ENCODE data around the gene ACAA2. TPM values are rescaled to one million over a fixed set of nuclear protein-coding genes. Genes with fewer than 3 reads are reported as not detected.

Gene ACAA2
- total RNA-seq, 1 donor from 2014 or later = 50.6 TPM

- Histone ChIP-seq H3K27me3 (no peaks in the 10 kb centered on the region), H3K36me3 (no peaks in the 10 kb centered on the region), H3K27ac (no peak overlapping the region), H3K4me1 (peaks cover 10% of the 10 kb centered on the region), H3K4me3 (no peak overlapping the region), H3K9me3 (no peaks in the 10 kb centered on the region)
- TF ChIP-seq POLR2A (IDR thresholded peaks at IDR 0.05) = no peak
- TF ChIP-seq CTCF (IDR thresholded peaks at IDR 0.05) = no peak
- no peak for TF ChIP-seq POLR2AphosphoS5 (IDR thresholded peaks at IDR 0.05; ENCODE audit: insufficient read depth in 1 of 2, low read depth in 1 of 2)
- peak; percentile 76 to 77 for DNase-seq (ENCODE audit: extremely low spot score in 2 of 2)
- intact Hi-C loops (cut with DNase I) = no loop called here
Measured at GRCh38 chr18:49849331-49850217, 36.2 kb upstream of the ACAA2 start.

GRCh38 chr18:49848115-49848514, 34.8 kb upstream of the ACAA2 start:
- DNase-seq (ENCODE audit: extremely low spot score in 2 of 2) = peak in 1 of 2 donors; percentile 31
- H3K27me3 ChIP-seq = no peaks in the 10 kb centered on the region
- intact Hi-C loops (cut with DNase I) = no loop called here
- H3K4me1 ChIP-seq = peaks cover 10% of the 10 kb centered on the region
- H3K4me3 ChIP-seq = no peak overlapping the region
- H3K36me3 ChIP-seq = no peaks in the 10 kb centered on the region
- H3K27ac ChIP-seq = no peak overlapping the region
- H3K9me3 ChIP-seq = no peaks in the 10 kb centered on the region
- no peak for TF ChIP-seq CTCF (IDR thresholded peaks at IDR 0.05)
- TF ChIP-seq POLR2AphosphoS5 (IDR thresholded peaks at IDR 0.05; ENCODE audit: insufficient read depth in 1 of 2, low read depth in 1 of 2) = no peak
- no peak for TF ChIP-seq POLR2A (IDR thresholded peaks at IDR 0.05)

DNA sequence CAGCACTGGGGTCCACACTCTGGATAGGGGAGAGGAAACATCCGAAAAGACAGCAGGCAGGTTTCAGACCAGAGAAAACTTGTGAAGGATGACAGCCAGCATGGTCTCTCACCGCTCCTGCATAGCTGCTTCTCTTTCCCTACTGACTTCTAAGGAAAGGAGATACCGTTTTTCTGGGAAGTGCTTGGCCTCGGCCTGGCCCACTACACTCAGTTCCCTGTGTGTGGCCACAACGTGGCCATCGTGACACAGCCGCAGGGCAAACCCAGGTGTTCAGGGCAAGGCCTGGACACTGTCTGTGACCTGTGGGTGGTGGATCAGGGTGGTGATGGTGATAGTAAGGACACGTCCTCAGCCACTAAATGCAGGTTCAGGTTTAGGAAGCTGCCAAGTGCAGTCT, 34.2 kb upstream of the ACAA2 start:
- Histone ChIP-seq H3K4me3 (no peak overlapping the region), H3K27ac (no peak overlapping the region), H3K4me1 (peaks cover 10% of the 10 kb centered on the region), H3K9me3 (no peaks in the 10 kb centered on the region), H3K36me3 (no peaks in the 10 kb centered on the region), H3K27me3 (no peaks in the 10 kb centered on the region)
- peak; percentile 76 to 93 for DNase-seq (ENCODE audit: extremely low spot score in 2 of 2)
- intact Hi-C loops (cut with DNase I) = no loop called here
- no peak for TF ChIP-seq POLR2AphosphoS5 (IDR thresholded peaks at IDR 0.05; ENCODE audit: insufficient read depth in 1 of 2, low read depth in 1 of 2)
- TF ChIP-seq POLR2A (IDR thresholded peaks at IDR 0.05) = no peak
- no peak for TF ChIP-seq CTCF (IDR thresholded peaks at IDR 0.05)

DNA sequence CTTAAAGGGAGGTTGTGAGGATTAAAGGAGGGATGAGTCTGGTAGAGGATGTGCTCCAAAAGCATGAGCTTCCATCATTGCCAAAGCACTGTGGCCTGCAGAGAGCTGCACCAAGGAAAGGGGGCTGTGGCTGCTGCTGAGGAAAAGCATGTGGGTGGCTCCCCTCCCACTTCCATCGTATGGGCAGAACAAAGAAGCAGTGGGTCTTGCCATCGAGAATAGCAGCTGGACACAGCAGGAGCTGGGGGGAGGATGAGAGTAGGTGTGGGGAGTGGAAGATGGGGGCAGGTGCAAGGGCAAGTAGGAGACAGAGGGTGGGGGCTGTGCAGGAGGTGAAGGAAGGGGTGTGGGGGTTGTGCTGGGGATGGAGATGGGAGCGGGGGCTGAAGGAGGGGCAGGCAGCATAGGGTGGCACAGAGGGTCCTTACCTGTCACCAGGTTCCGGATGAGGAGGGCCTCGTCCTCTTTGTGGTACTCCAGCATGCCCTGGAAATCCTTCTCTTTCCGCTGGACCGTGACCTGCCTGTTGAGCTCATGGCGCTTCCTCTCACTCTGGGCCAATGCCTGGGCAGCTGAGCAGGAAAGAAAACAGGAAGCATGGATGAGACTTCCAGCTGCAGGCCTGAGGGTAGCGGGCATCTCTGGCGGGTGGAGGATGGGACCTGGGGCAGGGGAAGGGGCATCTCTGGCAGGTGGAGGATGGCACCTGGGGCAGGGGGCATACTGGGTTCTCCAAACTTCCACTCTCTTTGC, 33.6 kb upstream of the ACAA2 start:
- no peak for TF ChIP-seq POLR2A (IDR thresholded peaks at IDR 0.05)
- no peak for TF ChIP-seq POLR2AphosphoS5 (IDR thresholded peaks at IDR 0.05; ENCODE audit: insufficient read depth in 1 of 2, low read depth in 1 of 2)
- TF ChIP-seq CTCF (IDR thresholded peaks at IDR 0.05) = no peak
- Histone ChIP-seq H3K27me3 (no peaks in the 10 kb centered on the region), H3K4me1 (peaks cover 10% of the 10 kb centered on the region), H3K27ac (no peak overlapping the region), H3K36me3 (no peaks in the 10 kb centered on the region), H3K4me3 (no peak overlapping the region), H3K9me3 (no peaks in the 10 kb centered on the region)
- intact Hi-C loops (cut with DNase I) = no loop called here
- DNase-seq (ENCODE audit: extremely low spot score in 2 of 2) = peak; percentile 77 to 85

GRCh38 chr18:49846361-49846662, 33.0 kb upstream of the ACAA2 start:
- Histone ChIP-seq H3K9me3 (no peaks in the 10 kb centered on the region), H3K27ac (no peak overlapping the region), H3K4me1 (peaks cover 10% of the 10 kb centered on the region), H3K4me3 (no peak overlapping the region), H3K27me3 (no peaks in the 10 kb centered on the region), H3K36me3 (no peaks in the 10 kb centered on the region)
- DNase-seq (ENCODE audit: extremely low spot score in 2 of 2) = peak; percentile 70 to 78
- intact Hi-C loops (cut with DNase I) = no loop called here
- TF ChIP-seq CTCF (IDR thresholded peaks at IDR 0.05) (no peak), POLR2A (IDR thresholded peaks at IDR 0.05) (no peak), POLR2AphosphoS5 (IDR thresholded peaks at IDR 0.05; ENCODE audit: insufficient read depth in 1 of 2, low read depth in 1 of 2) (no peak)
